OCI-LY1 (cell line): ENCODE results near the gene BLOC1S6.

Experiments
- H2AFZ ChIP-seq: fragments of 200-600 bp; sonication (generic), shearing (Covaris generic); 2 replicates; pipeline ENCODE4 v1.6.0; 2014; ENCODE audit warnings: antibody characterized with exemption, mild to moderate bottlenecking, low read length
- H3F3A ChIP-seq: fragments of 200-600 bp; sonication (generic), shearing (Covaris generic); 2 replicates; pipeline ENCODE4 v1.6.0; 2014; ENCODE audit warnings: mild to moderate bottlenecking, antibody characterized with exemption, low read length, moderate library complexity; ENCODE audit not compliant: insufficient read depth
- H3K27ac ChIP-seq: fragments of 200-600 bp; sonication (generic); 2 replicates; pipeline ENCODE4 v1.5.1; 2014; ENCODE audit warnings: low read length, mixed run types, mild to moderate bottlenecking, low read depth; ENCODE audit not compliant: poor library complexity, severe bottlenecking
- H3K27me3 ChIP-seq: fragments of 200-600 bp; sonication (generic); 2 replicates; pipeline ENCODE4 v1.6.0; 2014; ENCODE audit warnings: antibody characterized with exemption, mild to moderate bottlenecking, low read length, moderate library complexity; ENCODE audit not compliant: insufficient read depth
- H3K36me3 ChIP-seq: fragments of 200-600 bp; sonication (generic); 2 replicates; pipeline ENCODE4 v1.6.1; 2014; ENCODE audit warnings: mild to moderate bottlenecking, antibody characterized with exemption, low read length, moderate library complexity, mixed read lengths; ENCODE audit not compliant: insufficient read depth
- H3K4me1 ChIP-seq: fragments of 200-600 bp; sonication (generic); 2 replicates; pipeline ENCODE4 v1.5.1; 2014; ENCODE audit warnings: mild to moderate bottlenecking, low read length, moderate library complexity; ENCODE audit not compliant: insufficient read depth, severe bottlenecking
- H3K4me2 ChIP-seq: fragments of 200-600 bp; sonication (generic), shearing (Covaris generic); 2 replicates; pipeline ENCODE4 v1.6.1; 2014; ENCODE audit warnings: low read length
- H3K4me3 ChIP-seq: fragments of 200-600 bp; sonication (generic); 2 replicates; pipeline ENCODE4 v1.5.1; 2014; ENCODE audit warnings: low read length, low read depth, mild to moderate bottlenecking, mixed read lengths; ENCODE audit not compliant: poor library complexity, severe bottlenecking
- H3K79me2 ChIP-seq: fragments of 200-600 bp; shearing (Covaris generic); 2 replicates; pipeline ENCODE4 v1.6.1; 2016; ENCODE audit warnings: mixed run types, low read length, mixed read lengths; ENCODE audit not compliant: insufficient read depth
- H3K9ac ChIP-seq: fragments of 200-600 bp; sonication (generic), shearing (Covaris generic); 2 replicates; pipeline ENCODE4 v1.6.1; 2014; ENCODE audit warnings: mild to moderate bottlenecking, low read length, mixed read lengths
- H3K9me2 ChIP-seq: fragments of 200-600 bp; sonication (generic), shearing (Covaris generic); 2 replicates; pipeline ENCODE4 v1.6.1; 2014; ENCODE audit warnings: low read depth, mild to moderate bottlenecking, low read length, mixed read lengths
- H3K9me3 ChIP-seq: fragments of 200-600 bp; shearing (Covaris generic); 2 replicates; pipeline ENCODE4 v1.6.1; 2014; ENCODE audit warnings: low read length, mixed read lengths
- H4K20me1 ChIP-seq: fragments of 200-600 bp; sonication (generic), shearing (Covaris generic); 2 replicates; pipeline ENCODE4 v1.6.0; 2016; ENCODE audit warnings: mild to moderate bottlenecking, low read length; ENCODE audit not compliant: insufficient read depth
- CTCF ChIP-seq: fragments of 200-600 bp; sonication (generic), shearing (Covaris generic); IDR thresholded peaks from 2 replicates; pipeline ENCODE4 v1.5.1; 2017; ENCODE audit warnings: mild to moderate bottlenecking, antibody characterized with exemption, low read length, moderate library complexity, mixed read lengths
- EZH2 ChIP-seq: fragments of 200-600 bp; sonication (generic), shearing (Covaris generic); IDR thresholded peaks from 2 replicates; pipeline ENCODE4 v1.8.0; 2017; ENCODE audit warnings: borderline replicate concordance, mixed run types, mild to moderate bottlenecking, antibody characterized with exemption, low read length, moderate library complexity, mixed read lengths

The BLOC1S6 gene

GRCh38 chr15:45612790-45613415, 25.7 kb downstream of the BLOC1S6 start:
- H3K9ac ChIP-seq = no peak overlapping the region
- H3K9me3 ChIP-seq = no peaks in the 10 kb centered on the region
- no peak for TF ChIP-seq CTCF
- no peak for TF ChIP-seq EZH2
- H3K9me2 ChIP-seq = no peaks in the 10 kb centered on the region
- H3K27me3 ChIP-seq = no peaks in the 10 kb centered on the region
- H3K4me2 ChIP-seq = no peak overlapping the region
- H3K36me3 ChIP-seq = no peaks in the 10 kb centered on the region
- no peak overlapping the region for H3K27ac ChIP-seq
- H3K4me3 ChIP-seq = no peak overlapping the region
- H3K79me2 ChIP-seq = no peaks in the 10 kb centered on the region
- H3F3A ChIP-seq = no peaks in the 10 kb centered on the region
- no peaks in the 10 kb centered on the region for H4K20me1 ChIP-seq
- peaks cover 5% of the 10 kb centered on the region for H3K4me1 ChIP-seq
- no peak overlapping the region for H2AFZ ChIP-seq

GRCh38 chr15:45616901-45617323, 29.7 kb downstream of the BLOC1S6 start:
- Histone ChIP-seq H3K9me3 (no peaks in the 10 kb centered on the region), H2AFZ (no peak overlapping the region), H3K4me2 (no peak overlapping the region), H3F3A (no peaks in the 10 kb centered on the region), H3K9ac (no peak overlapping the region), H3K9me2 (no peaks in the 10 kb centered on the region), H3K4me1 (no peaks in the 10 kb centered on the region), H3K4me3 (no peak overlapping the region), H3K36me3 (no peaks in the 10 kb centered on the region), H3K79me2 (no peaks in the 10 kb centered on the region), H4K20me1 (no peaks in the 10 kb centered on the region), H3K27ac (no peak overlapping the region), H3K27me3 (no peaks in the 10 kb centered on the region)
- TF ChIP-seq EZH2 (no peak), CTCF (no peak)

GRCh38 chr15:45618813-45619212, 31.6 kb downstream of the BLOC1S6 start:
- Histone ChIP-seq H3K27ac (no peak overlapping the region), H3K9ac (no peak overlapping the region), H2AFZ (no peak overlapping the region), H3K9me3 (no peaks in the 10 kb centered on the region), H3K27me3 (no peaks in the 10 kb centered on the region), H4K20me1 (no peaks in the 10 kb centered on the region), H3K36me3 (no peaks in the 10 kb centered on the region), H3K9me2 (no peaks in the 10 kb centered on the region), H3F3A (no peaks in the 10 kb centered on the region), H3K79me2 (no peaks in the 10 kb centered on the region), H3K4me3 (no peak overlapping the region), H3K4me2 (no peak overlapping the region), H3K4me1 (no peaks in the 10 kb centered on the region)
- TF ChIP-seq CTCF (peak; percentile 37; the same call in 1 of the 2 replicates), EZH2 (no peak)
